CD4-positive, alpha-beta T cell treated with Interleukin-1 beta for 1 hour (primary cell): ENCODE measurements around the gene IQCM.

Source experiments
- DNase-seq, 2 donors: peaks; one replicate each; pipeline ENCODE4 v3.0.0-alpha.2; 2020 to 2022

Gene IQCM

GRCh38 chr4:149815743-149816142 lies at the start of gene IQCM:
Gene IQCM (minus strand): TSS chr4:149815843. CDS start chr4:149742691, 73,152 bp downstream.
- DNase-seq = no peak

- no peak for DNase-seq
Observed at GRCh38 chr4:149857446-149857845, 41.8 kb upstream of the IQCM start.

GRCh38 chr4:149845743-149846142 lies 30.1 kb upstream of the IQCM start:
- no peak for DNase-seq

GRCh38 chr4:149841686-149842085 lies 26.0 kb upstream of the IQCM start:
- DNase-seq = no peak

GRCh38 chr4:149838036-149838435 lies 22.4 kb upstream of the IQCM start:
- DNase-seq = no peak

- no peak for DNase-seq
Observed at GRCh38 chr4:149836546-149836945, 20.9 kb upstream of the IQCM start.

- DNase-seq = no peak
Observed at GRCh38 chr4:149835280-149835679, 19.6 kb upstream of the IQCM start.

- DNase-seq = no peak
Observed at GRCh38 chr4:149831656-149832208, 16.1 kb upstream of the IQCM start.

- DNase-seq = no peak
Observed at GRCh38 chr4:149830823-149831222, 15.2 kb upstream of the IQCM start.

GRCh38 chr4:149825336-149825735 lies 9.7 kb upstream of the IQCM start:
- no peak for DNase-seq

- DNase-seq = no peak
Observed at GRCh38 chr4:149823769-149824221, 8.2 kb upstream of the IQCM start.

- no peak for DNase-seq
Observed at GRCh38 chr4:149801416-149801815, 14.2 kb downstream of the IQCM start.

GRCh38 chr4:149799546-149799945 lies 16.1 kb downstream of the IQCM start:
- no peak for DNase-seq

- DNase-seq = no peak
Observed at GRCh38 chr4:149796381-149796780, 19.3 kb downstream of the IQCM start.

- DNase-seq = no peak
Observed at GRCh38 chr4:149795256-149795655, 20.4 kb downstream of the IQCM start.

GRCh38 chr4:149794352-149794751 lies 21.3 kb downstream of the IQCM start:
- DNase-seq = no peak

- no peak for DNase-seq
Observed at GRCh38 chr4:149793459-149793858, 22.2 kb downstream of the IQCM start.

GRCh38 chr4:149791851-149792250 lies 23.8 kb downstream of the IQCM start:
- DNase-seq = no peak

- no peak for DNase-seq
Observed at GRCh38 chr4:149790172-149790907, 25.3 kb downstream of the IQCM start.

GRCh38 chr4:149788300-149788699 lies 27.3 kb downstream of the IQCM start:
- no peak for DNase-seq

- DNase-seq = no peak
Observed at GRCh38 chr4:149785696-149786431, 29.8 kb downstream of the IQCM start.

- DNase-seq = no peak
Observed at GRCh38 chr4:149784018-149784417, 31.6 kb downstream of the IQCM start.

GRCh38 chr4:149781150-149781549 lies 34.5 kb downstream of the IQCM start:
- no peak for DNase-seq

GRCh38 chr4:149768477-149768876 lies 47.2 kb downstream of the IQCM start:
- DNase-seq = no peak
